GM21717 (cell line): ENCODE data around the gene GPD1L.
"Not testable (repeated sequence)": the region's sequence is repeated elsewhere in the genome, so short reads cannot be mapped to it uniquely, and the experiment has no call there.

Source experiments
- ATAC-seq: cut with Tn5 transposase; IDR thresholded peaks from one replicate; pipeline ENCODE4 v1.9.1; 2021; ENCODE audit warnings: mild to moderate bottlenecking, moderate library complexity; ENCODE audit not compliant: unreplicated experiment

Gene GPD1L

DNA sequence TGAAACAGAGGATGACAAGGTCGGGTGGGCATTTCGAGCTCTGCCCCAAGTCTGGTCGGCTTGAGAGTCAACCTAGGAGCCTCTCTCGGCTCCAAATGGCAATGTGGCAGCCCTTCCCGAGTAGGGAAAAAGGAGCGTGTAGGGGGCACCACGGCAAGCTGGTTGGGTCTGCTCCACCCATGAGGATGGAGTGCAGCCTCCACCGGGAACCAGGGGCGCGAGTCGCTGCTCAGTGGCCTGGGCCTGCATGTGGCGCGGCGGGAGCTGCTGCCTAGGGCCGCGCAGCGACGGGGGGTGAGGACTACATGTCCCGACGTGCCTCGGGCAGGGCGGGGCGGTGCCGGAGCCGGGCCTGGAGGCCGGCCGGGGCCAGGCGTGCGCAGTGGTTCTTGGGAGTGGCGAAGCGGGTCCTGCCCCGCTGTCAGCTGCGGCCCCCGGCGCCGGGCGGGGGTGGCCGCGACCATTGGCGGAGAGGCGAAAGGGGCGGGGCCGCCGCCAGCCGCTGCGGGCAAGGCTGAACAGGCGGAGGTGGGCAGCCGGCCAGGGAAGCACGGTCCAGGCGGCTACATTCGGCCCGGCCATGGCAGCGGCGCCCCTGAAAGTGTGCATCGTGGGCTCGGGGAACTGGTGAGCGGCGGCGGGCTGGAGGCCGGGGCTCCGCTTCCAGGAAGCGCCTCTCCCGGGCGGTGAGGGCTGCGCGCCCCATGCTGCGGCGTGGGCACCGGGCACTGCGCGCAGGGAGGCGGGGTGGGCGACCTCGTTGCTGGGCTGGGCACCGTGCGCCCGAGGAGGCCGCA lies at the start of gene GPD1L:
Gene GPD1L, plus strand, starts transcription at position 489 of the 797 bp plus-strand sequence. Its CDS starts 92 bp downstream, at position 581.
- ATAC-seq, result peak; percentile 100

DNA sequence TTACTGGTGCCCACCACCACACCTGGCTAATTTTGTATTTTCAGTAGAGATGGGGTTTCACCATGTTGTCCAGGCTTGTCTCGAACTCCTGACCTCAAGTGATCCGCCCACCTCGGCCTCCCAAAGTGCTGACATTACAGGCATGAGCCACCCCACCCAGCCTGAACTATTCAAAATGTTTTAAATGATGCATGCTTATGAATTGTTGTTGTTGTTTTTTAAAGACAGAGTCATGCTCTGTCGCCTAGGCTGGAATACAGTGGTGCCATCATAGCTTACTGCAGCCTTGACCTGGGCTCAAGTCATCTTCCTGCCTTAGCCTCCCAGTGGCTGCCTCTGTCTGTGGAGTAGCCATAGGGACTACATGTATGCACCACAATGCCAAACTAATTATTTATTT lies 48.0 kb upstream of the GPD1L start:
- ATAC-seq, result not testable (repeated sequence)

DNA sequence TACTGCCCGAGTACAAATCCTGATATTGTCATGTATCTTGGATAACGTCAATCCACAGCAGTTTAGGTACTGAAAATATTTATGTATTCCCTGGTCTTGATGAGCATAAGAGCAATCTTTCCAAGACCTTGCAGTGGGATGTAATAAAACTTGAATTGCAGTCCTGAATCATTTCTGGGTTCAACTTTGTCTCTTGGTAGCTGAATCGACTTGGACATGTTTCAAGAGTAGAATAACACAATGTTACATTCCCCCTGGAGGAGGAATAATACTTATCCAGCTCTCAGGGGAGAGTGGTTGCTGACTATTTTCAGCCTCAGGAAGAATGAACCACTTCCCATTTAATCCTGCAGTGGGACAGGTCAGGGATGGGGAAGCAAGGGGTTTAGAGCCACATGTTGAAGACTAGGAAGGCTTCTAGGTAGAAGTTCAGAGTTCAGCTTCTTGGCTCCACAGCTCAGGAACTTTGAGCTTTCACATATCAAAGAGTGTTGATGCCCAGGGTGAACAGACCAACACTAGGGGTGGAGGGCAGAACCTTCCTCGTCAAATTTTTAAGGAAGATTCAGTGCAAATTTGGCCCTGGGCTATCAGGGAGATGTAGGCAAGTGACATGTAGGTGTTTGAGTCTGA lies 43.4 kb upstream of the GPD1L start:
- no peak for ATAC-seq

DNA sequence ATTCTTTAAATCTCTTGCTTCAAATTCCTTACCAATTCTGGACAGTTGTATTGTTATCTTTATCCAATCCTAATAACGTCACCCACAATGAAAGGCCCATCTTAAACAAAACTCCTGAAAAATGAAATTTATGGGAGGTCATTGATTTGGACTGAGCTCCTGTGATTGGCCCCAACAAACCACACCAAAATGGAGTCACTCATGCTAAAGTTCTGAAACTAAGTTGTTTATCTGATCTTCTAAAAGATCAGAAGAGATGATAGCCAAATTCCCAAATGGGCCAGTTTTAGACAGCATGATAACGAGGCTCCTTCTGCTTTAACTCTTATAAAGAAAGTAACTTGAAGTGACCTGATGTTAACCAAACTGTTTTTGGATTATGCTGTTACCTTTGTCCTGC lies 39.7 kb upstream of the GPD1L start:
- ATAC-seq, result no peak

DNA sequence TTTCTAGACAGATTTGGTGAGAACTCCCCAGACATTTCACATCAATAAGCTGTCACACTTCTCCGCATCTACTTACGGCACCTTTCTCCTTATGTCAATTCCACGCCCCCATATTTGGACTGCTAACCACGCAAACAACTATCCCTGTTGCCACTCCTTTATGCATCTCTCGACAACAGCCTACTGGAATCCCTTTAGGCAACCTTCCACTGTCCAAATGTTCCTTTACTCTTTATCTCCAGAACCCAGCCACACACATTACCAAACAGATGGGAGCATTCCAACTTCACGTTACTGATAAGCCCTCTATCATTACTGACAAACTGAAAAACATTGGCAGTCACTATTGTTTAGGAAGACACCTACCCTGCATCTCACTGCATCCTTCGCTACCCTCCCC lies 32.2 kb upstream of the GPD1L start:
- ATAC-seq, result not testable (repeated sequence)

DNA sequence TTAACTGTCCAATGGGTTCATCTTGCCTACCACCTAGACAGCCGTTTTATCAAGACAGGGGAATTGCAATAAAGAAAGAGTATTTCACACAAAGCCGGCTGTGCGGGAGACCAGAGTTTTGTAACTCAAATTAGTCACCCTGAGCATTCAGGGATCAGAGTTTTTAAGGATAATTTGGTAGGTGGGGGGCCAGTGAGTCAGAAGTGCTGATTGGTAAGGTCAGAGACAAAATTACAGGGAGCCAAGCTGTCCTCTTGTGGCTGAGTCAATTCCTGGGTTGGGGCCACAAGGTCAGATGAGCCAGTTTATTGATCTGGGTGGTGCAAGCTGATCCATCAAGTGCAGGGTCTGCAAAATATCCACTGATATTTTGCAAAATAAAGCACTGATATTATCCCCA lies 29.9 kb upstream of the GPD1L start:
- no peak for ATAC-seq

DNA sequence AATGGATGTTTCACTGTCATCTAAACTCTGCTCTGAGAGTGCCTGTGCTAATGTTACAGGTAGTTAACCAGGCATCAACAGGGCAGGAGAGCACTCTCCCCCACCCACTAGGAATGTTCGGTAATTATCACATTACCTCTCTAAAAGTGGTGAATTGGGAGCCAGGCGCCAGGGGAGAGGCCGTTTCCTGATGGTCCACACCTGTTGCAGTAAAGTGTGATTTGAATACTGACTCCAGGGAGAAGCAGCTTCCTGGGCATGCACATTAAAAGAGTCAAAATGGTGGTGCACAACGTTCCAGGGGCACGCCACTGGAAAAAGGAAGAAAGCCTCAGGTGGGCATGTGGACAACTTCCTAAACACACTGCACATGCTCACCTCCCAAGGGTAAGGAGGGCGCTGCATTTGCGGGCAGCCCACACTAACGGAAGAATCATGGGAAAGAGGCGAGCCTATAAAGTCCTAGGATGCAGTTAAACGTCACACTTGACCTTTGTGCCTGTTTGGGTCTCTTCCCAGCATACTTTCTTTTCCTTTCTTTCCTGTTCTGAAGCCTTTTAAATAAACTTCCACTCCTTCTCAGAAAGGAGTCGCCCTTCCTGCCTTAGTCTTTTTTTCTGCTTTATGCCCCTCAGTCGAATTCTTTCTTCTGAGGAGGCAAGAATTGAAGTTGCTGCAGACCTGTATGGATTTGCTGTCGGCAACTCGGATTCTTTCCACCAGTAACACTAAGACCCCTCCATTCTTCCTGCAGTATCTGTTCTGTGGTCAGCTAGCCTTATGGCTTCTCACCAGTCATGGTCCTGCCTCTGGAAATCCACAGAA lies 28.9 kb upstream of the GPD1L start:
- no peak for ATAC-seq

DNA sequence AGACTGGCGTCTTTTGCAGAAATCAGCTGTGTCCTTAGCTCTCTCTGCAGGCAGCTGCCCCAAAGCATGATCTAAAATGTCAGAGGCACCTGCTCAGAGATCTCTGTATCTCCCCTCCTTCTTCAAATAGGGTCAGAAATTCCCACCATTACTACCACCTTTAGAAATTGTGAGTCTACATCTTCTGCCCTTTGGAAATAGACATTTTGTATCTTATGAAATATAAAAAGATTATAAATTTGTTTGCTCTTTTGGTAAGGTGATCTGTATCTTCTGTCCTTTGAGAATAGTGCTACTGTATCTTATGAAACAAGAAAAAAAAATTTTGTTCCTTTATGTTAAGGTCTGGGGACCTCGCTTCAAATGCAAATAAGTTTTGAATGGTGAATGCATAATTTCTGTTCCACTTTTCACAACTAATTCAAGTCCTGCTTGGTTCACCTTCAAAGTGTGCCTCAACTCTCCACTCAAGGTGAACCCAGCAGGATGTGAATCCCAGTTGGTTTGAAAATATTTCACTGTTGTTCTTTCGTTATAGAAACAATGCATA lies 28.3 kb upstream of the GPD1L start:
- no peak for ATAC-seq

DNA sequence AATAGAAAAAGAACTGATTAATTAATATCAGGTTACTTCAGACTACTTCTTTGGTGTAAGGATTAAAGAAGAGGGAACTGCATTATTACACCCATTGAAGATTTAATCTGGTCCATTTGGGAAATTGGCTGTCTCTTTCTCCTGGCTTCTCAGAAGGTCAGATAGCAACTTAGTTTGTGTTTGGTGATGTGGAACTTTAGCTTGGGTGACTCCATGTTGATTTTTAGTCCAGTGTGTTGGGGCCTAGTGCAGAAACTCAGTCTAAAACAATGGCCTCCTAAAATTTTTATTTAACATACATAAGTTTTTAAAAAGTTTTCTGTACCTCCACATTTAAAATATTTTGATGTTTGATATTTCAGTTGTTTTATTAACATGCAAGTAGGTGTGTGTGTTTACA lies 27.6 kb upstream of the GPD1L start:
- no peak for ATAC-seq

DNA sequence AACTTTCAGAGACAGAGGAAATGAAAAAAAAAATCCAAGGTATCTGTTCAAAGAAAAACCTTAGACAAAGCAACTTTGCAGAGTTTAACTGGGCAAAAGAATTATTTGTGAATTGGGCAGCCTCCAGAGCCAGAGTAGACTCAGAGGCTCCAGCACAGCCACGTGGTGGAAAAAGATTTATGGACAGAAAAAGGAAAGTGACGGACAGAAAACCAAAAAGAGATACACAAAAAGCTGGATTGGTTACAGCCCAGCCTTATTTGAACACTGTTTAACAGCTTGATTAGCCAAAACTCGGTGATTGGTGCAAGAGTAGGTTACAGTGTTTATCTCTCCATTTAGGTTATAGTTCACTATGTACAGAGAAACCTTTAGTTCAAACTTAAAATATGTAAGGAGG lies 23.7 kb upstream of the GPD1L start:
- no peak for ATAC-seq

DNA sequence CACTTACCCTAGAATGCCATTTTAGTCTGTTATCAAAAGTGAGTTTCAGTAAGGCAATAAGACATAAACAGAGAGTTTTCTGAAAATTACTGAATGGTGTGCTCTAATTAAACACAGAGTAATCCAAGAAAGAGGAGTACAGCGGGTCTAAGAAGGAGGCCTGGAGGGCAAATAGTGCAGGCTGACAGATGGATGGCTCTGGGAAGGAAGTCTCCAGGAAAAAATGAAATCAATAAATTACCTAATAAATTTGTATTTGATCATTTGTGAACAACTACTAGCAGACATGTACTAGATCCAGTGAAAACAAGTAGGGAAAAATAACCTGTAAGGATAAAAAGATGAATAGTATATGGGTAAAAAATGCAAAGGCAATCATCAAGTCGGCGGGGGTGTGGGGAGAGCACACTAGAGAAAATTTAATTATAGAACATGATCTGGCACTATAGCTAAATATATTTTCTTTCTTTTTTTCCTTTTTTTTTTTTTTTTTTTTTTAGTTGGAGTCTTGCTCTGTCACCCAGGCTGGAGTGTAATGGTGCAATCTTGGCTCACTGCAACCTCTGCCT lies 22.6 kb upstream of the GPD1L start:
- ATAC-seq, result no peak

DNA sequence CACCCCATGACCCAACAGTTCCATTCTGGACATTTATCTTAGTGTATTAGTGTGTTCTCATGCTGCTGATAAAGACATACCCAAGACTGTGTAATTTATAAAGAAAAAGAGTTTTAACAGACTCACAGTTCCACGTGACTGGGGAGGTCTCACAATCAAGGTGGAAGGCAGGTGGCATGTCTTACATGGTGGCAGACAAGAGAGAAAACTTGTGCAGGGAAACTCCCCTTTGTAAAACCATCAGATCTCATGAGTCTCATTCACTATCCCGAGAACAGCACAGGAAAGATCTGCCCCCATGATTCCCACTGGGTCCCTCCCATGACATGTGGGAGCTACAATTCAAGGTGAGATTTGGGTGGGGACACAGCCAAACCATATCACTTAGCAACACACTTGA lies 21.6 kb upstream of the GPD1L start:
- ATAC-seq, result no peak

DNA sequence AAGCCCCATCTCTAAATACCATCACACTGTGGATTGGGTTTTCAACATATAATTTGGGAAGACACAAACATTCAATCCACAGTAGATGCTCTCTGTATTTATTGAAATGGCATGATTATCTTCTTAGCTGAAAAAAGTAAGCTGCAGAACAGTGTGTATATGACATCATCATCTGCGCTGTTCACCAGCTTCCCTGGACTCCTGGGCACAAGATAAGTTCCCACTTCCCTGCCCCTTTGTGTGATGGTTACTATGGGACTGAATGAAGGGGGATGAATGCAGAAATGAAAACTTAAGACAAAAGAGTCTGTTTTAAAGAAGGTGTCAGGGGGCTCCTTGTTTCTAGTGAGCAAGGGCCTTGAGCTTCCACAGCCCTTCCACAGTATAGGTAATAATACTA lies 20.0 kb upstream of the GPD1L start:
- ATAC-seq, result no peak

DNA sequence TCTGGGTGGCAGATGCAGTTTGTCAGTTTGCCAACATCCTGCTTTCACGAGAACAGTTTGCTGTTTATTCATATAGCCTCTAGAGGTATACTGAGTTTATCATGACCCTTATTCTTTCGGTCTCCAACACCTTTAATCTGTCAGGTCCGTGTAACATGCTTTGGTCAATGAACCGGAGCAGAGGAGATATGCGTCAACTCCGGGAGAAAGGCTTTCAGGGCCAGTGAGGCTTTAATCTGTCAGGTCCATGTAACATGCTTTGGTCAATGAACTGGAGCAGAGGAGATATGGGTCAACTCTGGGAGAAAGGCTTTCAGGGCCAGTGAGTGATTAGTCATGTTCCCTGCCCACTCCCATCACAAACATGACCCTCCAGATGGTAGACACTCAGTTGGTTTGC lies 16.9 kb upstream of the GPD1L start:
- no peak for ATAC-seq

DNA sequence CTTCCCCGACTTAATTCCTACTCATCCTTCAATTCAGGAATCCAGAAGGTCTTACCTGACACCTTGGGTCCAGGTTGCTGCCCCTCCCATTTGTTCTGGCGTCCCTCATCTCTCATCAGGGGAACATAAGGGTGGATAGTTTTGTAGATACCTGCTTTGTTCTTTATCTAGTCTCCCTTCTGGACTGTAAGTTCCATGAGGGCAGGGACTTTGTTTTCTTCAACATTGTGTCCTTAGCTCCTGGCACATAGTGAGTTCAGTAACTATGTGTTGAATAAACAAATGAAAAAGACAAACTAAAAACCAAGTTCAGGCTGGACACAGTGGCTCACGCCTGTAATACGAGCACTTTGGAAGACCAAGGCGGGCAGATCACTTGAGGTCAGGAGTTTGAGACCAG lies 13.2 kb upstream of the GPD1L start:
- no peak for ATAC-seq

DNA sequence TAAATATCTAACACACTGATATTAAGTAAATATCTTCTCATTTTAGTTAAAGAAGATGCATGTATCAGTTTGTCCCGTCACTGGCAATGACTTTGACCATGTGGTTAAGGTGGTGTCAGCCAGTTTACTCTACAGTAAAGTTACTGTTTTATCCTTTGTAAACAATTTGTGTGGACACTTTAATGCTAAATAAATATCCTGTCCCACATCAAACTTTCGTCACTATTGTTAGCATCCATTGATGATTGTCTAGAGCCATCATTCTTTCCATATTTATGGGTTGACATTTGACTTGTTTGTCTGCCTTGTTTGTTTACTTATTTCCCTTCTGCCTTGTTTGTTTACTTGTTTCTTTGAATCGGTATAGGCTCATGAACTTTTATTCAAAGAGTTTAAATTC lies 11.0 kb upstream of the GPD1L start:
- ATAC-seq, result no peak

DNA sequence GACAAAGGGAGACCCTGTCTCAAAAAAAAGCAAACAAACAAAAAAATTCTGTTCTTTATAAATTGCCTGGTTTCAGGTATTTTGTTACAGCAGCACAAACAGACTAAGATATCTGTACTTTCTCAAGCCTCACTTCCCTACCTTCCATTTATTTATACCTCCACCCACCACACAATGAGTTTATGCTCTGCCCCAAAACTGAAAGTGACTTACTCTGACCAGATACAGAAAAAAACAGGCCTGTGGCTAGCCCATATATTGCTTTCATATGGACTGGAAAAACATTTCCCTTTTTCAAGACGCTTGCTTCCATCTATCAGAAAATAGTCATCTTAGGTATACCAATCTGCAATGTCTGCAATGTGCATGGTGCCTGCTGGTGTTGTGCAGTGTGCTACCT lies 8.7 kb upstream of the GPD1L start:
- ATAC-seq, result no peak

DNA sequence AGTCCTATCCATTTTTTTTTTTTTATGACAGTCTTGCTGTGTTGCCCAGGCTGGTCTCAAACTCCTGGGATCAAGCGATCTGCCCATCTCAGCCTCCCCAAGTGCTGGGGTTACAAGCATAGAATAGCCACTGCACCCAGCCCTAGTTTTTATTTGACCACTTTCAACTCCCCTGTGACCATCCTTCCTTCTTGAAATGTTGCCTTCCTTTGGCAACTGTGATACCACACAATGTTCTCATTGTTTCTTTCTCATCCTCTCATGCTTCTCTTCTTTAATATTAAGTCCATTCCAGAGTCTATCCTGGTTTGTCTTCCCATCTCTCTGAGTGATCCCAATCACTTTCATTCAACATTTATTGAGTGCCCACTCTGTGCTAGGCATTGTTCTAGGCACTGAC lies 7.9 kb upstream of the GPD1L start:
- ATAC-seq, result no peak

DNA sequence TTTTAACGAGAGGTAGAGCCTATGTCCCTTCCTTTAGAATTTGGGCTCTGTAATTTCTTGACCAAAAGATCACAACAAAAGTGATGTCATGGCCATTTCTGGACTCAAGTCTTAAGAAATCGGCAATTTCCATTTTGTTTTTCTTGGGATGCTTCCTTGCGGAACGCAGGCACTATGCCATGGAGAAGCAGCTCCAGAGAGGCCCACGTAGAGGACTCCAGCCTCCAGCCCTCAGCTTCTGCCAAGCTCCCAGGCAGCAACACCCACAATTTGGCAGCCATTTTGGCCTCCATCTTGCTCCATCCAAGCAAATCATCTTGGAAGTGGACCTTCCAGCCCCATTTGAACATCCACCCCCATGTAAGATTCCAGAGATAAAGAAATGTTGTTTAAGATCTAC lies 6.0 kb upstream of the GPD1L start:
- no peak for ATAC-seq

DNA sequence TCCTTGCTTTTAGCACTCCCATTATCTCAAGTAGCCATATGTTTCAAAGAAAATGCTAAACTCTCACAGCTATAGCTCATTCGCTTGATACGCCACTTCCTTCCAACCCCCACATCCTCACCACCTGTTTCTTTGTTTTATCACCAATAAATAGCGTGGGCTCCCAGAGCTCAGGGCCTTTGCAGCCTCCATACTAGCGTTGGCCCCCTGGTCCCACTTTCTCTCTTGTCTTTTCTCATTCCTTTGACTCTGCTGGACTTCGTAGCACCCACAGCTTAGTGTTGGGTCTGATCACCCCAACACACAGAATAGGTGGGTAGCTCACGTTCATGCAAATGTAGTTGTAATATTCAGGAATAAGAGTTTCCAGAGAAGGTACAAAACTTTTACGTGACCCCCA lies 4.1 kb upstream of the GPD1L start:
- ATAC-seq, result no peak

DNA sequence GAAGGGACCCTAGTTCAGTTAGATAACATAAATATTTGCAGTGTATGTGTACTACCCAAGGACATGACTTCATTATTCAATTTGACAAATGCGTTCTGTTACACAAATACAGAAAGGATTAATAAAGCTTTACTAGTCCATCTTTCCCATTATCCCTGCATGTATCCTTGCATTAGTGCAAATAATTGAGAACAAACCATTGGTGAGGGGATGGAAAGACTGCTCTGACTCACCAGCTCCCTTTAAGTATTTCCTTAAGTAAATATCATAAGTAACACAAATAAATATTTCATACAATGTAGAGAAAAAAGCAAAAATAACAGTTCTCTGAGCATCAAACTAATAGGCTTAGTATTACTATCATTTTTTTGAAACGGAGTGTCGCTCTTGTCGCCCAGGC lies 1.9 kb upstream of the GPD1L start:
- no peak for ATAC-seq
